Activated CD4-positive, alpha-beta T cell treated with anti-CD3 and anti-CD28 coated beads, Interleukin-2, amount 50 U/mL, for 4 hours (primary cell): Measurements from ENCODE around the gene MGLL.
A peak's percentile ranks its signal among the peaks of the same experiment; 100 is the strongest.

Experiments used
- DNase-seq, 2 experiments: peaks; one replicate each; pipeline ENCODE4 v3.0.0-alpha.2; 2020

The MGLL gene

DNA sequence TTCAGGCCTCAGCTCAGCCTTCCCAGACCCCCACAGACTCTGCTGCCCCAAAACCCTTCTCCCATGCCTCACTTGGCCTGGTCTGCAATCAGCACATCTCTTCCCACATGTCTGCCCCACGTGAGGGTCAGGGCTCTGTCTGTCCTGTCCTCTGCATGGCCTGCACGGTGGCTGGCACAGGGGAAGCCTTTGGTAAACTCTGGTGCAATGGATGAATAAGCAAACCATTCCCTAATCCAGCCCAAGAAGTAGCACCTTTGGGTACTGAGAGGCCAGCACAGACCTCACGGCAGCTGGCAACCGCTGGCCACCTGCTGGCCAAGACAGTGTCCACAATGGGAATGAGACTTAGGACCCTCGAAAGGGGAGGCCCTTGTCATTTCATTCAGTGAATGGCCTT lies 121.9 kb downstream of the MGLL start:
- DNase-seq, result no peak

DNA sequence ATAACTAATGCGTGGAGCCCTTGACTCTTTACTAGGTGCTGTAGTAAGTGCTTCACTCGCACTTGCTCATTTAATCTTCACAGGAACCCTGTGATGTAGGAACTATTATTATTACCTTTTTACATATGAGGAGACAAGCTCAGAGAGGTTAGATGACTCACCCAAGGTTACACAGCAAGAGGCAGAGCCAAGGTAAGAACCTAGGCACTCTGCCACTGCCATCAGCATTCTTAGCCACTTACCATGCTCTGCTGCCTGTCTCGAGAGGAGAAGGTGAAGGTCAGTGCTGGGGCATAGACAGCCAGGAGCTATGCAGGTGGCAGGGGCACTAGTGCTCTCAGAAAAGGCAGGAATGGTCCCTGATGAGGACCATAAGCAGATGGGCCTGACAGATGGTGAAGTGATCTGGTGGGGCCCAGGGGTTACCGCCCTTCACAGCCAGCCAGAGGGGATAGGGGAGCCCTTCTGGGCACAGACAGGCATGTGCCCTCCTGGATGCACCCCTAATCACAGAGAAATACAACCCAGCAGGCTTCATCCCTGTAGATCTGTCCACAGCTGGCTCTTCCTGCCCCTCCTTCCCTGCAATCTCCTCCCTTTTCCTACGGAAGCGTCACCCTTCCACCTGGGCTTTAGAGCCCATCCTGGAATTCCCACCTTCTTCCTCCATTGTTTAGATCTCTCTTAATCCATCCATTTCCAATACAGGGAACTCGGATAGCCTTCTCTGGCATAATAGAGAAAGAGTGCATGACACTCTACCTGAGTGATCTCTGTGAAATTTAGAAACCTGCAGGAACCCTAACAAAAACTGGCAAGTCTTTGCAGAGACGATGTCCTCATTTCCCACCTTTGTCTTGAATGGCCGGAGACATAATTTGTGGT lies 122.7 kb downstream of the MGLL start:
- no peak for DNase-seq

DNA sequence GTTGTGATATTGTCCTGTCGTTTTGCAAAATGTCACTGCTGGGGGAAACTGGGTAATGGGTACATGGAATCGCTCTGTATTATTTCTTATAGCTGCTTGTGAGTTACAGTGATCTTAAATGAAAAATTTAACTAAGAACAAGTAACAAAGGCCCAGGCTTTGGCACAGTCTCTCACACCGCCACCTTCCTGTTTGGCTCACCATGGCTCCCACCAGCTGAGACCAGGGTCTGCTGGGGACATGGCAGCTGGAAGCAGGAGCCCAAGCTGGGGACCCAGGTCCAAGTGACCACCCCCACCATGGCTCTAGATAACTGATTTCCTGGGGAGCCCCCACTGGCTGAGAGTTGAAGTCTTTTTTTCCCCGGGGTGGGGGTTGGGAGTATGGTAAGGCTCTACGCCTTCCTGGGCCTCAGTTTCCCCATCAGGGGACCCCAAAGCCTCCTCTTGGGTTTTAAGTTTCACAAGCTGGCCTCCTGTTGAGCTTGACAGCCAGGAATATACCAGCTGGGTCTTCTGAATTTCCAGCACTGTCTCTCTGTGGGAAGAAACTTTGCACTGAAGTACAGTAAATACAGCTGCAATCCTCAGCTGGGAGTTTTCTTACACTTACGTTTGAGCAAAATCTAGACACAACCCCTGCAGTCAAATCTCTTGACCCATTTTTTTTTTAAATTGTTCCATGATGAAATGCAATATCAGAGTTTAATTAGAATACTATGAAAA lies 123.5 kb downstream of the MGLL start:
- no peak for DNase-seq

DNA sequence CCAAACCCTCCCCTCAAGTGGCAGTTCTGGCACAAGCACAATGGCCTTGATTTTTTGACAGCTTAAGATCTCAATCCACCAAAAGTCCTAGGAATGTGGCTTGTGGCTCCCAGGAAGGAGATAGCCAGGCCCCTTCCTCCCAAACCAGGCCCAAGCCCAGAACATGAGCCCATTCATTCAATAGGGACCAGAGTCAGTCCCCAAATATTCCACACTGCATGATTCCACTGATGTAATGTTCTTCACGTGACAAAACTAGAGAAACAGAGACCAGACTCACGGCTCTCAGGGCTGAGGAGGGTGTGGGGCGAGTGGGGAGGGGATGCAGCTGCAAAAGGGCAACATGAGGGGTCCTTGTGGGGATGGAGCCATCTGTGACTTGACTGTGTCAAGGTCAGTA lies 124.0 kb downstream of the MGLL start:
- no peak for DNase-seq

DNA sequence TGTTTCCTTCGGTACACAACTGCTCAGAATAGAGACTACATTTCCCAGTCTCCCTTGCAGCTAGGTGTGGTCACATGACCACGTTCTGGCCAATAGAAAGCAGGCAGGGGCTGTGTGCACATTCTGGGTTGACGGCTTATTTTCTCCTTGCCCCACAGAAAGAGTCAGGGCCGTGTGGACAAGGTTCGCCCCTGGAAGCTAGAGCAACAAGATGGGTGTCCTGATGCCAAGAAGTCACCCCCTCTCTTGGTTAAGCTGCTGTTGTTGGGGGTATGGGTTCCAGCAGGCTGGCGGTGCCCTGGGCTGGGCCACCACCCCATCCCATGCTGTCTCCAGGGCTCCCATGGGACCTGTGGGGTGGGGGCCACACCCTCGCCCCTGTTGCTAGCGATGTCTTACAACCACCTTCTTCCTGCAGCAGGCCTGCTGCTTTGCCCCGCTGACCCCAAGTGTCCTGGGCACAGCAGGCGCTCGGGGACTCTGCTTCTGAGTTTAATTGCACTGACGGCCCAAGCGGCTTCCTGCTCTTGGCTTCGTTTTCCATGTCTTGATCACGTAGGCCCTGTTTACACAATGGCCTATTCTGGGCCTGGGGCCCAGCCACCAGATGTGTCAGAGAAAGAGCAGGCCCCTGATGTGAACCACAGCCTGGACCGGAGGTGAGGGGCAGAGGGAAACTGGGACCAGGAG lies 124.6 kb downstream of the MGLL start:
- DNase-seq, result peak; percentile 19

DNA sequence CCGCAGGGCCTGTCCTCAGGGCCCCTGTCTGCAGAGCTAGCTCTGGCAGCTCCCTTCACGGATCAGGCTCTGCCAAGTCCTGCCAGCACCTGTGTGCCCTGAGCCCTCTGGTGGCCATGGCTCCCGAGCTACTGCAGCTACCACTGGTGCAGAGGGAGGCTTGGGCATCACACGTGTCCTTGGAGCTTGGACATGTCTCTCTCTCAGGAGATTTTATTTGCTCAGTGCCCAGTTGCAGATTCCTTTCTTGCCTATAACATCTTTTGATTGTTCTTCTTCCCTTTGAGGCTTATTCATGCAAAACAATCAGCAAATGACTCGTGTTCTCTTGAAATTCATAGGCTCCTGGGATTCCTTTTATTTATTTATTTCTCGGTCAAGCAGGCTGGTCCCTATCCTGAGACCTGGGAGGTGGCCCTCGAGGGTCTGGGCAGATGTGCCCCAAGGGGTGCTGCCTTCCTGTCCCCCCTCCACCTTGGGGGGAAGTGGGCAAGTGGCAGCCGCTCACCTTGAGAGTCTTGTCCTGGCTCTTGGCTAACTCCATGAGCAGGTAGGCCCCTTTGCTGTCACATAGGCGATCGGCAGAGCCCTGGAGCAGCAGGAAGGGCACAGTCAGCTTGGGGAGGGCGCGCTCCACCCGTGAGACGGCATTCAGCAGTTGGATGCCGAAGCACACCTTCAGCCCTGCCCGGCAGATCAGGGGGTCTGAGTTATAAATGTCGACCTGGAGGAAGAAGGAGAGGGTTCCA lies 127.7 kb downstream of the MGLL start:
- peak; percentile 30 to 31 for DNase-seq

DNA sequence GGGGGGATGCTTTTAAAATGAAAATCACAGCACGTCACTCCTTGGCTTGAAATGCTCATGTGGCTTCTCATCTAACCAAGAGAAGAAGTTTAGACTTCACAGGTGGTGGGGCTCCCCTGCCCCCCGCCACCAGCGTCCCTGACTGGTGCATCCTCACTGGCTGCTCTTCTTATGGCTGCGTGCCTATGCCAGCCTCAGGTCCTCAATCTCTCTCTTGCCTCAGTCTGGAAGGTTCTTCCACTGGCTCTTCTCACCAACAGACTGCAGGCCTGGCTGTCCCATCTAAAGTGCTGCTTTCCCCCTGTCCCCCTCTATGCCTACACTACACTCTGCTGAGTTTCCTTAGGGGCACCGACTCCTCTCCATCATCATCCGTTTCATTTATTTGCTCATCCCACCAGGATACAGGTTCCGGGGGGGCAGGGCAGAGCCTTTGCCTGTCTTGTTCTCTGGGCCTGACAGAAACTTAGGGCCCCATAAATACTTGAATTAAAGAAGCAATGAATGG lies 128.9 kb downstream of the MGLL start:
- no peak for DNase-seq

DNA sequence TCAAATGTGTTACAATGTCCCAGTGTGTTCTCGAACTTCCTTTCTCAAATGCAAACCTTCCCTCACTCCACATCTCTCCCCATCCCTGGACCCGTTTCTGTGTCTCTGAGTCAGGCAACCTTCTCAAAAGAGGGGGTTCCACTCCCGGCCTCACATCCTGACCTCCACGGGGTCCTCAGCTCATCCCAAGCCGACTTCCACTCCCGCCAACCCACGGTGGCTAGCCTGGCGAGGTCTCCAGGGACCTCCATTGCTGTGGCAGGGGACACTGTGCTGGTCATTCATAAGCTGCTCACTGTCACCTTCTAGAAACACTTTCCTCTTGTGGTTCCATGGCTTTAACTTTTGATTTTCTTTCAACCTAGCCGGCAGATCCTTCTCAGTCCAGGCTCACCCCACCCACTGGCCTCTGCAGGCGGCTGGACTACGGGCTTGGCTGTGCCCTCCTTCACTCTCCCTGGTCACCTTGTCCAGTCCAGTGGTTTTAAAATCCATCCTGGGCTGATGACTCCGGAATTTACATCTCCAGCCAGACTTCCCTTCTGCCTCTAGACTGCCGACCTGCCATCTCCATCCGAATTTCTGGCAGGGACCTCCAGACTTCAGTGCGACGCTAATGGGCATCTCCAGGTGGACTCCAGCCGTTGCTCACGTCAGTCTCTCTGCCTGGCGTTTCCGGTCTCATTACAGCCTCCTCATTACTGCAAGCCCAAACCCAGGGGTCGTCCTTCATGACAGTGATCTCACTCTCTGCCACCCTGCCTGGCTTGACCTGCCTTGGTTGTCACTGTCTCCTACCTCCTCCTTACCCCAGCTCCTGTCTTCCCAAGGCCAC lies 129.6 kb downstream of the MGLL start:
- no peak for DNase-seq

DNA sequence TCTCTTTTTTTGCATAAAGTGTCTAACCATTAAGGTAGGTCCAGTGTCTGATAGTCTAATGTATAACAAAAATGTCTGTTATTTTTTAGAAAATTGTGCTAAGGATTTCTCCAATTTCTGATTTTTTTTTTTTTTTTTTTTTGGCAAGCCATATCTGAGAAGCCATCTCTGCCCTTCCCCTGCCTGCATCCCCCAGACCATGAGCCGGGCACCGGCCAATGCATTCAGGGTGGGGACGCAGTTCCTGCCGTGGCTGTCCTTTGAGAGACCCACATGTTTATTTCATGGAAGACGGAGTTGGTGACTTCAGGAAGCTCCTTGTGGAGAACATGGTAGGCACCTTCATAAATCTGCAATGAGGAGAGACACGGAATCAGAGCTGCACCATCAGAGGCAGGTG lies 130.3 kb downstream of the MGLL start:
- DNase-seq, result no peak

DNA sequence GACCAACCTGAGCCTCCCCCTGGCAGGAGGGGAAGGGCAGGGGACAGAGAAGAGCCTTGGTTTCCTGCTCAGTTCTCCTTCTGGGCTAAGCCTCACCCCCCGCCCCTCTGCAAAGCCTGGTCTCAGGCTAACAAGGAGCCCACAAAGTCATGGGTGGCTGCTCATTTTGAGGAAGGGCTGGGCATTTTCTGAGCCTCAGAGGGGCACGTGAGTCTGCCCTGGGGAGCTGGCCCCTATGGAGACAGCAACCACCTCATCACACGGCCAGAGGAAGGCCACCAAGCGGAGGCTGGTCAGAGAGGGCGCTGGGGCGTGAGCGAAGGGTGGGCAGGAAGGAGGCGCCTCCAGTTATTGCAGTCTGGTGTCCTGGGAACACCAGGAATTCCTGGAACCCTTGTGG lies 130.8 kb downstream of the MGLL start:
- no peak for DNase-seq

DNA sequence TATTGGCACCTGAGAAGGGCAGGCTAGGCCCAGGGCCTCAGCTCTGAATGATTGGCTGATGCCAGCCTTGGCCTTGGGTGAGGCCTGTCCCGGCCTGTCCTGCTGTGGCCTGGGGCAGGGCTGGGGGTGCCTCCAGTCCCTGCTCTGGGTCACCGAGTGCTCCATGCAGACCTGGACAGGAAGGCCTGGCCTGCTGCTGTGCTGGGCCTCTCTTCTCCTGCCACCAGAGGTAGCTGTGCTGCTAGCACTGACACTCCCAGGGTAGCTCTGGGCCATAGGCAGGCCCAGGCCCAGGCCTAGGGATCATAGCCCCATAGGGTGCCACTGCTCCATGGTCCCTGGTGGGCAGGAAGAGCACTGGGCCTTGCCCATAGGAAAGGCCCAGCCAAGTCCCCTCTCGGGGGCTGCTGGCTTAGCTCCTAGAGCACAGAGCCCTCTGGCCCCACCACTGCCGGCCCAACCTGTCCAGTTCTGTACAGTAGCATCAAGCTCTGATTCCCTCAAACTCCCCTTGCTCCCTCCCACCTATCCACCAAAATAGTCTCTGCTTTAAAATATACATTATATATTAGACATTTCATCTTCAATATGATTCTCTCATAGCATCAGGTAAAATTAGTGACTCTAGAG lies 131.4 kb downstream of the MGLL start:
- no peak for DNase-seq

DNA sequence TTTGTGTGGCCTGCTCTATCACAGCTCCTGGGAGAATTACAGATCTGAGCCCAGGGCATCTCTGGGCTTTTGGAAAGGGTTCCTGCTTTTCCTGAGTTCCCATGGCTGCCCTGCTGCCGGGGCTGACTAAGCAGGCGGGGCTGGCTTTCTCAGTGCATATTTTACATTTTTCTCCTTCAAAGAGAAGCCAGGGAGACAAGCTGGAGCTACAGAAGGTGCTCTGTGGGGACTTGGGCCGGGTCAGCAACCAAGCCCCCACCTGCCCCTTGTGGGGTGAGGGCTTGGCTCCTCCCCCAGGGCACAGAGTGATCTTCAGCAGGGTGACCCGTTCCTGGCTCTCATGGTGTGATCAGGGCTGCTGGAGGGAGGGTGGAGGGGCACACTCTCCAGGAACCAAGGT lies 132.2 kb downstream of the MGLL start:
- DNase-seq, result no peak

DNA sequence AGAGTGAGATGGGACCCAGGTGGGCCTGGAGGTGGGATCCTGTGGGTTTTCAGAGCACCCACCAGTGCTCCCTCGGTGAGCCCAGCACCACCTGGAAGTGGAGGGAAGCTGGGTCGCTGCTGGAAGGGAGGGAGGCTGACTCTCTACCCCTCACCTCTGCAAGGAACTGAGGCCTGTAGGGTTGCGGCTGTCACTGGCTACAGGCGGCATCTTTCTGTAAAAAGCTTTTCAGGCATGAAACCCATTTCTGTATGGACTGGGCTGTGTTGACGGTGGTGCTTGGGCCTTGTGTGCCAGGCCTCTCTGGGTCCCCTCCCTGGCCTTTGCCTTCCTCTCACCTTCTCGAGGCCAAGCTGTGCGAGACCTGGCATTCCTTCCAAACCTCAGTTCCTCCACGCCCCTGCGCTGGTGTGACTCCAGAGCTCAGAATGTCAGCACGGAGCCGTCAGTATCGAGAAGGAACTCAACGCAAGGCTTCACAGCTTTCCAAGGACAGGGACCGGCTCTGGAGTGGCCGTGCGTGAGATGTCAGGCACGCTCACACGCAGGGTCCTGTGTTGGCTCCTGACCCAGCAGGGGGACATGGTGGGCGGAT lies 133.0 kb downstream of the MGLL start:
- no peak for DNase-seq

DNA sequence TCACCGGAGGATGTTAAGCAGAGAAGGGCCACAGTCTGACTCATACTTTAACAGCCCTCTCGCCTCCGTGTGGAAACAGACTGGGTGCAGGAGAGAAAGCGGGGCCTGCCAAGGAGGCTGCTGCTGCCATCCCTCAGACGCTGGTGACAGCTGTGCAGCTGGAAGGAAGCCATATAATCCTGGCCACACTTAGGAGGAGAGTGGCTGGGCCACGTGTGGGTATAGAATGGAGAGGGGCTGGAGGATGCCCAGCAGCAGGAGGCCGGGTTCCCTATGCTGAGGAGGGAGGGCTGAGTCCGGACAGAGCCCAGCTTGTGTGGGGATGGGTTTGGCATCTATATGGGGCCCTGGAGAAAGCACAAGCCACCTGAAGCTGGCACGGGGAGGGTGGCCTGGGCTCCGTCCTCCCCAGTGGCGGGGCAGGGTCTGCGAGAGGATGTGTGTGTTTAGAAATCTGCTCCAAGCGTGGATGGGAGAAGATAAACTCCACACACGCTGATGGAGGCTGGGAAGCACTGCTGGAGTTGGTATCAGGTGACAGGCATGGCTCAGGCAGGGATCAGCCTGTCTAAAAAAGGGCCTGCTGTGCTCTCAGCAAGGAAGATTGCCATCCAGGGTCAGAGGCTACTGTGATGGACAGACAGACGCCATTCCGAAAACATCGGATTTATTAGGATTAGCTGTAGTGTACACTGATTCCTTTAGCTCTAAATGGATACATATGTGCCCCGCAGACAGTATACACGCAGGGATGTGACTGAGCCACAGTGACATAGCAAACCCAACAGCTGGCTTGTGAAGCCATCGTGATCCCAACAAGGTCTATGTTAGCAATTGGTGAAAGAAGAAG lies 133.7 kb downstream of the MGLL start:
- no peak for DNase-seq

DNA sequence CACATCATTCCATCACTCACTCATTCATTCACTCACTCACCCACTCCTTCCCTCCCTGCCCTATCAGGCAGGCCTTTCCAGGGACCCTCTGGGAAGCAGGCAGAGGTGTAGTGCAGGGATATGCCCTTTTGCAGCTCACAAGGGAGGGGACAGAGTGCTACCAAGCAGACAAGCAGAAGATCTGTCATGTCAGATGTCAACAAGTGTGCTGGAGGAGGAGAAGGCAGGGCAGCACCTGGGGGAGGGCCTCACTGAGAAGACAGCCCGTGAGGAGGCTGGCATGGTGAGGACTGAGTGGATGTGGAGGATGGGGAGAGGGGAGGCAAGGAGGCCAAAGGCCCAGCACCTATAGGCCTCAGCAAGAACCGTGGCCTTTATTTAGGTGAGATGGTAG lies 134.3 kb downstream of the MGLL start:
- no peak for DNase-seq

DNA sequence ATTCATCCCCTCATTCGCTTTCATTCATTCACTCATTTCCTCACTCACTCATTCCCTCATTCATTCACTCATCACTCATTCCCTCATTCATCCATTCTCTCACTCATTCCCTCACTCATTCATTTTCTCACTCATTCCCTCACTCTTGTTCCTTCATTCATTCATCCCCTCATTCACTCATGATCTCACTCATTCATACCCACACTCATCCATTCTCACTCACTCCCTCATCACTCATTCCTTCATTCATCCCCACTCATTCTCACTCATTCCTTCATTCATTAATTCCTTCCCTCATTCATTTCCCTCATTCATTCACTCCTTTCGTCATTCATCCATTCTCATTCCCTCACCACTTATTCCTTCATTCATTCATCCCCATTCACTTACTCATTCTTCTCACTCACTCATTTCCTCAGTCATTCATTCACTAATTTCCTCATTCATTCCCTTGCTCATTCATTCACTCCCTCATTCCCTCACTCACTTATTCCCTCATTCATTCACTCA lies 135.0 kb downstream of the MGLL start:
- DNase-seq, result no peak

DNA sequence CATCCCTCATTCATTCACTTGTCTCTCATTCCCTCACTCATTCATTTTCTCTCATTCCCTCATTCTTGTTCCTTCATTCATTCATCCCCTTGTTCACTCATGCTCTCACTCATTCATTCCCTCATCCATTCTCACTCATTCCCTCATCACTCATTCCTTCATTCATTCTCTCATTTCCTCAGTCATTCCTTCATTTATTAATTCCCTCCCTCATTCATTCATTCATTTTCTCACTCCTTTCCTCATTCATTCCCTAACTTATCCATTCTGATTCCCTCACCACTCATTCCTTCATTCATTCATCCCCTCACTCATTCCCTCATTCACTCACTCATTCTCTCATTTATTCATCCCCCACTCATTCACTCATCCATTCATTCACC lies 135.8 kb downstream of the MGLL start:
- no peak for DNase-seq

DNA sequence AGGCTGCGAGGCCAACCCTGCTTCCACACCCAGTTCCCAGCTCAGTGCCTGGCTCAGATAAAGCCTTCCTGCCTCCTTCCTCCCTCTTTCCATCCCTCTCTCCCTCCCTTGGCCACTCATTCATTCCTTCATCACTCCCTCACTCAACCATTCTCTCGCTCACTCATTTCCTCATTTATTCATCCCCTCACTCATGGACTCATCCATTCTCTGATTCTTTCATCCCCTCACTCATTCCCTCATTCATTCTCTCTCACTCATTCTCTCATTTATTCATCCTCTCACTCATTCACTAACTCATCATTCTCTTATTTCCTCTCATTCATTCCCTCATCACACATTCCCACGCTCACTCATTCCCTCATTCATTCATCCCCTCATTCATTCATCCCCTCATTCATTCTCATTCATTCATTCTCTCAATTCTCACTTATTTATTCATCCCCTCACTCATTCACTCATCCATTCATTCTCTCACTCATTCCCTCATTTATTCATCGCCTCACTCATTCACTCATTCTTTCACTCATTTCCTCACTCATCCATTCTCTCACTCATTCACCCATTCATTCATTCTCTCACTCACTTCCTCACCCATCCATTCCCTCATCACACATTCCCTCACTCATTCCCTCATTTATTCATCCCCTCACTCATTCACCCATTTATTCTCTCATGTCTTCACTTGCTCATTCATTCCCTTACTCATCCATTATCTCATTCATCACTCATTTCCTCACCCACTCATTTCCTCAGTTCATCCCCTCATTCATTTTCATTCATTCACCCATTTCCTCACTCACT lies 136.4 kb downstream of the MGLL start:
- no peak for DNase-seq
